ENCODE measurements around the gene MYO18A.

MYO18A gene

GRCh38 chr17:29024316-29024952 is 155.8 kb downstream of the MYO18A start:
- no peak for TF ChIP-seq SPI1 (IDR thresholded peaks at IDR 0.05; ENCODE audit: borderline replicate concordance, low read depth)
- no peak for TF ChIP-seq GABPA (IDR thresholded peaks at IDR 0.05; ENCODE audit: low read depth)
- TF ChIP-seq REST (IDR thresholded peaks at IDR 0.05; ENCODE audit: insufficient replicate concordance, low read depth), result no peak
- TF ChIP-seq CTCF (IDR thresholded peaks at IDR 0.05; ENCODE audit: insufficient read depth, low read length), result no peak
- TF ChIP-seq POLR2AphosphoS5 (IDR thresholded peaks at IDR 0.05; ENCODE audit: low read depth), result no peak
- no peak for DNase-seq (ENCODE audit: low read depth in 1 of 2, low spot score in 1 of 2)
- Histone ChIP-seq H3K27me3 (ENCODE audit: insufficient read depth, poor library complexity, severe bottlenecking) (peaks cover 8% of the 10 kb centered on the region), H3K27ac (replicated peaks) (no peak overlapping the region), H3K4me3 (replicated peaks; ENCODE audit: insufficient read depth, low read length) (no peak overlapping the region)

GRCh38 chr17:29022074-29022473 is 158.1 kb downstream of the MYO18A start:
- Histone ChIP-seq H3K27ac (replicated peaks) (no peak overlapping the region), H3K27me3 (ENCODE audit: insufficient read depth, poor library complexity, severe bottlenecking) (peaks cover 8% of the 10 kb centered on the region), H3K4me3 (replicated peaks; ENCODE audit: insufficient read depth, low read length) (no peak overlapping the region)
- TF ChIP-seq CTCF (IDR thresholded peaks at IDR 0.05; ENCODE audit: insufficient read depth, low read length) (no peak), GABPA (IDR thresholded peaks at IDR 0.05; ENCODE audit: low read depth) (no peak), REST (IDR thresholded peaks at IDR 0.05; ENCODE audit: insufficient replicate concordance, low read depth) (no peak)
- DNase-seq (ENCODE audit: low read depth in 1 of 2, low spot score in 1 of 2), result no peak

- Histone ChIP-seq H3K27ac (replicated peaks) (no peak overlapping the region), H3K4me3 (replicated peaks; ENCODE audit: insufficient read depth, low read length) (no peak overlapping the region), H3K27me3 (ENCODE audit: insufficient read depth, poor library complexity, severe bottlenecking) (peaks cover 6% of the 10 kb centered on the region)
- TF ChIP-seq CTCF (IDR thresholded peaks at IDR 0.05; ENCODE audit: insufficient read depth, low read length) (no peak), POLR2AphosphoS5 (IDR thresholded peaks at IDR 0.05; ENCODE audit: low read depth) (no peak), SPI1 (IDR thresholded peaks at IDR 0.05; ENCODE audit: borderline replicate concordance, low read depth) (no peak), REST (IDR thresholded peaks at IDR 0.05; ENCODE audit: insufficient replicate concordance, low read depth) (no peak), GABPA (IDR thresholded peaks at IDR 0.05; ENCODE audit: low read depth) (no peak)
- DNase-seq (ENCODE audit: low read depth in 1 of 2, low spot score in 1 of 2), result no peak
These were observed 159.0 kb downstream of the MYO18A start for GRCh38 chr17:29021226-29021625.
